HFFc6 (cell line): ENCODE data around the gene STX4. TPM values are rescaled to one million over a fixed set of nuclear protein-coding genes. Genes with fewer than 3 reads are reported as not detected.
A peak's percentile ranks its signal among the peaks of the same experiment; 100 is the strongest.

Experiments used
- DNase-seq: peaks from one replicate; pipeline ENCODE4 v3.0.0-alpha.2; 2018
- H3K27ac Mint-ChIP-seq: 2 replicates; pipeline ENCODE4 v1.8.0; 2020; ENCODE audit warnings: mild to moderate bottlenecking, mixed read lengths
- H3K27me3 Mint-ChIP-seq: 2 replicates; pipeline ENCODE4 v1.8.0; 2021; ENCODE audit warnings: mild to moderate bottlenecking, moderate library complexity, mixed read lengths; ENCODE audit not compliant: insufficient read depth
- H3K36me3 Mint-ChIP-seq: 2 replicates; pipeline ENCODE4 v1.8.0; 2021; ENCODE audit warnings: low read depth, mixed read lengths
- H3K4me1 Mint-ChIP-seq: 2 replicates; pipeline ENCODE4 v1.8.0; 2020; ENCODE audit warnings: low read depth, mixed read lengths
- H3K4me3 Mint-ChIP-seq: 2 replicates; pipeline ENCODE4 v1.8.0; 2020; ENCODE audit warnings: mild to moderate bottlenecking, moderate library complexity, mixed read lengths
- H3K9me3 Mint-ChIP-seq: 2 replicates; pipeline ENCODE4 v1.8.0; 2020; ENCODE audit warnings: mild to moderate bottlenecking, mixed read lengths
- total RNA-seq, 6 experiments: library from RNA; stranded (reverse); fragmentation: NEBNext Ultra II Directional; extraction: Animal tissue kit (Norgen Biotek cat#: 25700); gene quantifications; 2 replicates in 1 of 6; 3 replicates in 5 of 6; pipeline ENCODE4 v1.2.3, GENCODE V29; 2021
- TF ChIP-seq, protein P1 (sequence below): fragments of 200-600 bp; sonication (generic); IDR thresholded peaks from 2 replicates; pipeline ENCODE4 v1.5.0; 2021; ENCODE audit warnings: antibody characterized with exemption, mild to moderate bottlenecking

Gene STX4
- total RNA-seq, 6 experiments from 2014 or later: 56.3 to 71.2 (median 64.2) TPM

DNA sequence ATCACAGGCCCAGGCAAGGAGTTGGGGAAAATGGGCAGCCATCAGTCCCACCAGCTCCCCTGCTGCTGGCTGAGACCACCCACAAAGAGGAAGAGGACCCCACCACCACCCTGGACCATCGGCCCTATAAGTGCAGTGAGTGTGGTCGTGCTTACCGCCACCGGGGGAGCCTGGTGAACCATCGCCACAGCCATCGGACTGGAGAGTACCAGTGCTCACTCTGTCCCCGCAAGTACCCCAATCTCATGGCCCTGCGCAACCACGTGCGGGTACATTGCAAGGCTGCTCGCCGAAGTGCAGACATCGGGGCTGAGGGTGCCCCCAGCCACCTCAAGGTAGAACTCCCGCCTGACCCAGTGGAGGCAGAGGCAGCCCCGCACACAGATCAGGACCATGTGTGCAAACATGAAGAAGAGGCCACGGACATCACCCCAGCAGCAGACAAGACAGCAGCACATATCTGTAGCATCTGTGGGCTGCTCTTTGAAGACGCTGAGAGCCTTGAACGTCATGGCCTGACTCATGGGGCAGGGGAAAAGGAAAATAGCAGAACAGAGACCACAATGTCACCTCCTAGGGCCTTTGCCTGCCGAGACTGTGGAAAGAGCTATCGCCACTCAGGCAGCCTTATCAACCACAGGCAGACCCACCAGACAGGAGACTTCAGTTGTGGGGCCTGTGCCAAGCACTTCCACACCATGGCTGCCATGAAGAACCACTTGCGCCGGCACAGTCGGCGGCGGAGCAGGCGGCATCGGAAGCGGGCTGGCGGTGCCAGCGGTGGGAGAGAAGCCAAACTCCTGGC lies 44.4 kb downstream of the STX4 start:
- no peak overlapping the region for H3K4me3 Mint-ChIP-seq
- H3K27ac Mint-ChIP-seq: no peak overlapping the region
- no peaks in the 10 kb centered on the region for H3K9me3 Mint-ChIP-seq
- no peak for DNase-seq
- peaks cover 15% of the 10 kb centered on the region for H3K4me1 Mint-ChIP-seq
- peaks cover 20% of the 10 kb centered on the region for H3K36me3 Mint-ChIP-seq
- no peaks in the 10 kb centered on the region for H3K27me3 Mint-ChIP-seq
- TF ChIP-seq, protein P1, sequence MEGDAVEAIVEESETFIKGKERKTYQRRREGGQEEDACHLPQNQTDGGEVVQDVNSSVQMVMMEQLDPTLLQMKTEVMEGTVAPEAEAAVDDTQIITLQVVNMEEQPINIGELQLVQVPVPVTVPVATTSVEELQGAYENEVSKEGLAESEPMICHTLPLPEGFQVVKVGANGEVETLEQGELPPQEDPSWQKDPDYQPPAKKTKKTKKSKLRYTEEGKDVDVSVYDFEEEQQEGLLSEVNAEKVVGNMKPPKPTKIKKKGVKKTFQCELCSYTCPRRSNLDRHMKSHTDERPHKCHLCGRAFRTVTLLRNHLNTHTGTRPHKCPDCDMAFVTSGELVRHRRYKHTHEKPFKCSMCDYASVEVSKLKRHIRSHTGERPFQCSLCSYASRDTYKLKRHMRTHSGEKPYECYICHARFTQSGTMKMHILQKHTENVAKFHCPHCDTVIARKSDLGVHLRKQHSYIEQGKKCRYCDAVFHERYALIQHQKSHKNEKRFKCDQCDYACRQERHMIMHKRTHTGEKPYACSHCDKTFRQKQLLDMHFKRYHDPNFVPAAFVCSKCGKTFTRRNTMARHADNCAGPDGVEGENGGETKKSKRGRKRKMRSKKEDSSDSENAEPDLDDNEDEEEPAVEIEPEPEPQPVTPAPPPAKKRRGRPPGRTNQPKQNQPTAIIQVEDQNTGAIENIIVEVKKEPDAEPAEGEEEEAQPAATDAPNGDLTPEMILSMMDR: peak; percentile 32; the same call in 1 of the 2 replicates

DNA sequence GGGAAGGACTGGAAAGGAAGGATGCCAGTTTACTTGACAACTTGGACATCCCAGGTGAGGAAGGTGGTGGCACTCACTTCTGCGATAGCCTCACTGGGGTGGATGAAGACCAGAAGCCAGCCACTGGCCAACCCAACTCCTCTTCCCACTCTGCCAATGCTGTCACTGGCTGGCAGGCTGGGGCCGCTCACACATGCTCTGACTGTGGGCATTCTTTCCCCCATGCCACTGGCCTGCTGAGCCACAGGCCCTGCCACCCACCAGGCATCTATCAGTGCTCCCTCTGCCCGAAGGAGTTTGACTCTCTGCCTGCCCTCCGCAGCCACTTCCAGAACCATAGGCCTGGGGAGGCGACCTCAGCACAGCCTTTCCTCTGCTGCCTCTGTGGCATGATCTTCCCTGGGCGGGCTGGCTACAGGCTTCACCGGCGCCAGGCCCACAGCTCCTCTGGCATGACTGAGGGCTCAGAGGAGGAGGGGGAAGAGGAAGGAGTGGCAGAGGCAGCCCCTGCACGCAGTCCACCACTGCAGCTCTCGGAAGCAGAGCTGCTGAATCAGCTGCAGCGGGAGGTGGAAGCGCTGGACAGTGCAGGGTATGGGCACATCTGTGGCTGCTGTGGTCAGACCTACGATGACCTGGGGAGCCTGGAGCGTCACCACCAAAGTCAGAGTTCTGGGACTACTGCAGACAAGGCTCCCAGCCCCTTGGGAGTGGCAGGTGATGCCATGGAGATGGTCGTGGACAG lies 45.4 kb downstream of the STX4 start:
- Mint-ChIP-seq H3K4me1 (peaks cover 15% of the 10 kb centered on the region), H3K36me3 (peaks cover 17% of the 10 kb centered on the region), H3K27ac (no peak overlapping the region), H3K9me3 (no peaks in the 10 kb centered on the region), H3K27me3 (no peaks in the 10 kb centered on the region), H3K4me3 (no peak overlapping the region)
- DNase-seq: no peak
- TF ChIP-seq, protein P1: no peak

DNA sequence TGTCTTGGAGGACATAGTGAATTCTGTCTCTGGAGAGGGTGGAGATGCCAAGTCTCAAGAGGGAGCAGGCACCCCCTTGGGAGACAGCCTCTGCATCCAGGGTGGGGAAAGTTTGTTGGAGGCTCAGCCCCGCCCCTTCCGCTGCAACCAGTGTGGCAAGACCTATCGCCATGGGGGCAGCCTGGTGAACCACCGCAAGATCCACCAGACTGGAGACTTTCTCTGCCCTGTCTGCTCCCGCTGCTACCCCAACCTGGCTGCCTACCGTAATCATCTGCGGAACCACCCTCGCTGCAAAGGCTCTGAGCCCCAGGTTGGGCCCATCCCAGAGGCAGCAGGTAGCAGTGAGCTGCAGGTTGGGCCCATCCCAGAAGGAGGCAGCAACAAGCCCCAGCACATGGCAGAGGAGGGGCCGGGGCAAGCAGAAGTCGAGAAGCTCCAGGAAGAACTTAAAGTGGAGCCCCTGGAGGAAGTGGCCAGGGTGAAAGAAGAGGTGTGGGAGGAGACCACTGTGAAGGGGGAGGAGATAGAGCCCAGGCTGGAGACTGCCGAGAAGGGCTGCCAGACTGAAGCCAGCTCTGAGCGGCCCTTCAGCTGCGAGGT lies 46.1 kb downstream of the STX4 start:
- peaks cover 14% of the 10 kb centered on the region for H3K4me1 Mint-ChIP-seq
- no peaks in the 10 kb centered on the region for H3K9me3 Mint-ChIP-seq
- no peaks in the 10 kb centered on the region for H3K27me3 Mint-ChIP-seq
- H3K4me3 Mint-ChIP-seq: no peak overlapping the region; the same call in 1 of the 2 replicates
- no peak overlapping the region for H3K27ac Mint-ChIP-seq
- DNase-seq: no peak
- peaks cover 17% of the 10 kb centered on the region for H3K36me3 Mint-ChIP-seq
- TF ChIP-seq, protein P1: no peak

DNA sequence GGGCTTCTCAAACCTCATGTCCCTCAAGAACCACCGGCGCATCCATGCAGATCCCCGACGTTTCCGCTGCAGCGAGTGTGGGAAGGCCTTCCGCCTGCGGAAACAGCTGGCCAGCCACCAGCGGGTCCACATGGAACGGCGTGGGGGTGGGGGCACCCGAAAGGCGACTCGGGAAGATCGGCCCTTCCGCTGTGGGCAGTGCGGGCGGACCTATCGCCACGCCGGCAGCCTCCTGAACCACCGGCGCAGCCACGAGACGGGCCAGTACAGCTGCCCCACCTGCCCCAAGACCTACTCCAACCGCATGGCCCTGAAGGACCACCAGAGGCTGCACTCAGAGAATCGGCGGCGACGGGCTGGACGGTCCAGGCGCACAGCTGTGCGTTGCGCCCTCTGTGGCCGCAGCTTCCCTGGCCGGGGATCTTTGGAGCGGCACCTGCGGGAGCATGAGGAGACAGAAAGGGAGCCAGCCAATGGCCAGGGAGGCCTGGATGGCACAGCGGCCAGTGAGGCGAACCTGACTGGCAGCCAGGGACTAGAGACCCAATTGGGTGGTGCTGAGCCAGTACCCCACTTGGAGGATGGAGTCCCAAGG lies 46.8 kb downstream of the STX4 start:
- Mint-ChIP-seq H3K9me3 (no peaks in the 10 kb centered on the region), H3K36me3 (peaks cover 13% of the 10 kb centered on the region), H3K27ac (no peak overlapping the region), H3K4me1 (peaks cover 7% of the 10 kb centered on the region), H3K4me3 (no peak overlapping the region), H3K27me3 (no peaks in the 10 kb centered on the region)
- TF ChIP-seq, protein P1: no peak
- DNase-seq: no peak

DNA sequence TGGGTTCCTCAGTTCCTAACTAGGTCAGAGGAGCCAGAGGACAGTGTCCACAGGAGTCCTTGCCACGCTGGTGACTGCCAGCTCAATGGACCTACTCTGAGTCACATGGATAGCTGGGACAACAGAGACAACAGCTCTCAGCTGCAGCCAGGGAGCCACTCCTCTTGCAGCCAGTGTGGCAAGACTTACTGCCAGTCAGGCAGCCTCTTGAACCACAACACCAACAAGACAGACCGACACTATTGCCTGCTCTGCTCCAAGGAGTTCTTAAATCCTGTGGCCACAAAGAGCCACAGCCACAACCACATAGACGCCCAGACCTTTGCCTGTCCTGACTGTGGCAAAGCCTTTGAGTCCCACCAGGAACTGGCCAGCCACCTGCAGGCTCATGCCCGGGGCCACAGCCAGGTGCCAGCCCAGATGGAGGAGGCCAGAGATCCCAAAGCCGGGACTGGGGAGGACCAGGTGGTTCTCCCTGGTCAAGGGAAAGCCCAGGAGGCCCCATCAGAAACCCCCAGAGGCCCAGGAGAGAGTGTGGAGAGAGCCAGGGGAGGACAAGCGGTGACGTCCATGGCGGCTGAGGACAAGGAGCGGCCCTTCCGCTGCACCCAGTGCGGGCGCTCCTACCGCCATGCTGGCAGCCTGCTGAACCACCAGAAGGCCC lies 47.5 kb downstream of the STX4 start:
- H3K27ac Mint-ChIP-seq: 0 out of 2 replicates have a peak overlapping the region, but pooled peaks have one; percentile 29

More for the DNA sequence above, 47.5 kb downstream of the STX4 start:
- DNase-seq: no peak
- TF ChIP-seq, protein P1: no peak
- Mint-ChIP-seq H3K4me3 (no peak overlapping the region), H3K36me3 (peaks cover 13% of the 10 kb centered on the region), H3K9me3 (no peaks in the 10 kb centered on the region), H3K4me1 (peaks cover under 1% of the 10 kb centered on the region; the same call in 1 of the 2 replicates), H3K27me3 (peaks cover 1% of the 10 kb centered on the region; the same call in 1 of the 2 replicates)
